ENCODE results near the gene BBC3. TPM values are rescaled to one million over a fixed set of nuclear protein-coding genes. Genes with fewer than 3 reads are reported as not detected.
A peak's percentile ranks its signal among the peaks of the same experiment; 100 is the strongest.

The BBC3 gene
- total RNA-seq, 8 experiments from 2014 or later = 17.4 to 23.6 (median 20.3) TPM

DNA sequence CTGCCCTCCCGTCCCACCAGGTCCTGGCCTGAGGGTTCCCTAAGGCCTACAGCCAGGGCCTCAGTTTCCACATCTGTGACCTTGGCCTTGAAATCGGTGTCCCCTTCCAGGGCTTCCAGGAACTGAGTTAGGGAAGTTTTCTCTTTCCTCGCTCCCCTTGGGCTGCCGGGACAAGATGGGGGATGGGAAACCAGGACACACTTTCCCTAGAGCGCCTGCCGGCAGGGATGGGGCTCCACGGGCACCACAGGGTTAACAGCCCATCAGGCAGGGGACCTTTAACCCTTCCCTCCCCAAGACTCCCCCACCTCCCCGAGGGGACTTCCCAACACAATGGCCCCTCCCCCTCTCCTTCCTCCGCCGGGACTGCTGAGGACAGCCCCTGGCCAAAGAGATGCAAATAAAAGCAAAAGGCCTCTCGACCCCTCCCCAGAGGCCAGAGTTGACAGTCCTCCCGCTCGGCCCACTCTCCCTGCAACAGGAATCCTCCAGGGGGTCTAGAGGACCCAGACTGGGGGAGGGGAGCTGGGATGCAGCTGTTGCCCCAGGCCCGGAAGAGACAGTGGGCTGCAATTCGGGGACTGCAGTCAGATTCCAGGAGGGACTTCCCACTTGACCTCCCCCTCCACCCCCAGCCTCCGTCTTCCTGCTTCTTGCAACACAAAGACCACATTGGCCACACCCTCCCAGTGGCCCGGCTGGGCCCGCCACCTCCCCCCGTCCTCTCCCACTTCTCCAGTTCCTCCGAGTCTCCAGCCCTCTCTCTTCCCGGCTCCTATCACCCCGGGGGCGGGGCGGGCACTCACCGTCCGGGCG, 3.4 kb downstream of the BBC3 start:
- Histone ChIP-seq H3K4me1 (replicated peaks in 1 of 2) (peaks cover 18% of the 10 kb centered on the region in 2 donors), H3K27ac (peak overlapping the region; percentile 81 to 86), H3K4me3 (peak overlapping the region; percentile 56 to 98 (median 85))
- in situ Hi-C loops (cut with MboI; ENCODE audit: low pct_unique_long_range_greater_than_20kb in 2 of 9, low sequenced_read_pairs in 9 of 9, unreplicated experiment in 9 of 9) = loop anchor here in 1 of 9 experiments (25.0 kb wide), 1 partner anchor 90 kb away; the partner anchor contains the start of gene SAE1
- peak; percentile 3 to 50 (median 36) for ATAC-seq (replicated peaks in 6 of 8)
- WGBS, 10 experiments = no CpG with 5 or more reads among the region's 27 CpGs

DNA sequence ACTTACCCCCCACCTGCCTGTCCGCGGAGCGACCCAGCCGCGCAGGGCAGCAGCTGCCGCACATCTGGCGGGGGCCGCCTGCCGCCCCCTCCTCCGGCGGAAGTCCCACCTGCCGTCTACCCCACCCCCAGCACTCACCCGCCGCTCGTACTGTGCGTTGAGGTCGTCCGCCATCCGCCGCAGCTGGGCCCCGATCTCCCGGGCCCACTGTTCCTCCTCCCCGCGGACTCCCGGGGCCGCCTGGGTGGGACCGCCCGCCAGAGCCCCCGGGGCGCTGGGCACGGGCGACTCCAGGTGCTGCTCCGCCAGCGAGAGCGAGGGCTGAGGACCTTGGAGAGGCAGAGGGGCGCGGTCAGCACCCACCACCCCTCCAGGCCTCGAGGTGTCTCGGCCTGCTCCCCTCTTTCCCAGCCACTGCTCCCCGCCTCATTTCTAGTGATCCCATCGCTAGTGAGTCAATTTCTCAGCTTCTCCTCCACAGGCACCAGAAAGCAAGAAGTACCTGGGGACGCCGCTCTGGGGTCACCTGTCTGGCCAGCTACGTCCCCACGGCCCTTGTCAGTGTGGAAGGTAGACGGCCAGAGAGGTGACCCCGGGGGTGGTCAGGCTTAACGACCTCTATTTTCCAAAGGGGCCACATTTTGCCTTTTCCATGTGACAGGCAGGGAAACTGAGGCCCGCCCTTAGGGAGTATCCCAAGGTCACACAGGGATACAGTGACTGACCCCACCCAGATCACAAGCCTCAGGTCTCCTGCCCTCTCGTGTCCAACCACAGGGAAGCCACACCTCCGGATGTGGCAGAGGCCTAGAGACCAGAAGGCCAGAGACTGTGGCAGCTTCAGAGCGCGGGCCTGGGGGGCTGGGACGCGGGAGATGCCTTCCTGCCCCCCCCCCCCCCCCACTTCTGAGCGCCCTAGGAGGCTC, 4.3 kb downstream of the BBC3 start:
- peak overlapping the region; percentile 16 to 87 (median 79) for H3K4me3 ChIP-seq
- H3K27ac ChIP-seq = peak overlapping the region; percentile 81 to 86
- in situ Hi-C loops (cut with MboI; ENCODE audit: low pct_unique_long_range_greater_than_20kb in 2 of 9, low sequenced_read_pairs in 9 of 9, unreplicated experiment in 9 of 9) = loop anchor here in 1 of 9 experiments (25.0 kb wide), 1 partner anchor 89 kb away; the partner anchor contains the start of gene SAE1
- ATAC-seq (replicated peaks in 6 of 8) = peak; percentile 1 to 11 (median 4)
- 20 to 26% methylated on average over 8 to 15 of the region's 56 CpGs; no CpG with 5 or more reads in 8 of the 10 experiments for WGBS, 10 experiments
- H3K4me1 ChIP-seq (replicated peaks in 1 of 2) = peaks cover 15 to 18% of the 10 kb centered on the region in 2 donors

DNA sequence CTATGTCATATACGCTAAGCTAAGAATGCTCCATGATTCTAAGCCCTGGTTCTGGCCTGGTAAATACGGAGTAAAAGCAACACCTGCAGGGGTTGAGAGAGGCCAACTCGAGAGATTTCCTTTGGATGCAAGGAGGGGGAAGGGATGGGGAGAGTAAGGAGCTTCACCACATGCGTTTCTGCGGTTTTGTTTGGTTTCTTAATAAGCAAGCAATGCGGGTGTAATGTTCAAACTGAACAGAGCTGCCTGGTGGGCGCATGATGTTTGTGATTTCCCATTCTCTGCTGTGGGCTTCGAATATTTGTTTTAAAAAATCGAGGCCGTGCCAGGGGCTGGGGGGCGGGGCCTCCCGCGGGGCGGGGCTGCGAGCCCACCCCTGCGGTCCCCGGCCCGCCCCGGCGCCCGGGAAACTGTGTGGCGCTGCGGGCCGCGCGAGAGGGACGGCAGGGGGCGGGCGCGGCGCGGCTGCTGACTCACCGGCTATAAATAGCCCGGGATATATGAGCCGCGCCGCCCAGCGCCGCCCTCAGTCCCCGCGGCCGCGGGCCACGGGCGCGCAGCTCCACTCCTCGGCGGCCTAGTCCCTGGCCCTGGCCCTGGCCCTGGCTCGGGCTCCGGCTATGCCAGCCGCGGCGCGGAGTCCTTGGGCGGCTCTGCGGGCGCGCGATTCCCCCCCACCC, 5.1 kb downstream of the BBC3 start:
- in situ Hi-C loops (cut with MboI; ENCODE audit: low pct_unique_long_range_greater_than_20kb in 2 of 9, low sequenced_read_pairs in 9 of 9, unreplicated experiment in 9 of 9) = loop anchor here in 1 of 9 experiments (25.0 kb wide), 1 partner anchor 89 kb away; the partner anchor contains the start of gene SAE1
- peaks cover 11 to 13% of the 10 kb centered on the region in 2 donors for H3K4me1 ChIP-seq (replicated peaks in 1 of 2)
- H3K4me3 ChIP-seq = peak overlapping the region; percentile 16 to 87 (median 79)
- ATAC-seq (replicated peaks in 6 of 8) = peak; percentile 21 to 70 (median 63)
- 7 to 100% (median 28%) methylated on average over 1 to 7 of the region's 59 CpGs; no CpG with 5 or more reads in 1 of the 10 experiments for WGBS, 10 experiments
- H3K27ac ChIP-seq = peak overlapping the region; percentile 81 to 86

DNA sequence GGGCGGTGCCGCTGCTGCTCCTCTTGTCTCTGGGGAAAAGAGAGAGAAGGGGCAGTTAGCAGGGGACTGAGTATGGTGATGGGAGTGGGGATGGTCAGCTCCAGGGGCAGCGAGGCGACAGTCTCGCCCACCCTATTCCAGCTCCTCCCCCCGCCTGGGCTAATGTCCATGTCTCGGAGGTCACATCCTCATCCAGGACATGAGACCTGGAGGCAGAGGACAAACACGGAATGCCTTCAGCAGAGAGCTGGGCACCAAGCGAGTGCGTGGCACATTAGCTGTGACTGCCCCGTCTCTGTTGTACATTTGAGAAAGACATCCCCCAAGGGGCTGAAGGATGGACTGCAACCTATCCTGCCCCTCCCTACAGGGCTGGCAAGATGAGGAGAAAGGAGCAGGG, 9.1 kb downstream of the BBC3 start:
- Histone ChIP-seq H3K27ac (no peak overlapping the region), H3K4me3 (no peak overlapping the region), H3K4me1 (replicated peaks in 1 of 2) (peaks cover 10 to 11% of the 10 kb centered on the region in 2 donors)
- no peak for ATAC-seq (replicated peaks in 6 of 8)
- WGBS, 10 experiments = 80 to 100% (median 96%) methylated on average over 1 to 5 of the region's 11 CpGs; no CpG with 5 or more reads in 6 of the 10 experiments
- in situ Hi-C loops (cut with MboI; ENCODE audit: low pct_unique_long_range_greater_than_20kb in 2 of 9, low sequenced_read_pairs in 9 of 9, unreplicated experiment in 9 of 9) = no loop called here

DNA sequence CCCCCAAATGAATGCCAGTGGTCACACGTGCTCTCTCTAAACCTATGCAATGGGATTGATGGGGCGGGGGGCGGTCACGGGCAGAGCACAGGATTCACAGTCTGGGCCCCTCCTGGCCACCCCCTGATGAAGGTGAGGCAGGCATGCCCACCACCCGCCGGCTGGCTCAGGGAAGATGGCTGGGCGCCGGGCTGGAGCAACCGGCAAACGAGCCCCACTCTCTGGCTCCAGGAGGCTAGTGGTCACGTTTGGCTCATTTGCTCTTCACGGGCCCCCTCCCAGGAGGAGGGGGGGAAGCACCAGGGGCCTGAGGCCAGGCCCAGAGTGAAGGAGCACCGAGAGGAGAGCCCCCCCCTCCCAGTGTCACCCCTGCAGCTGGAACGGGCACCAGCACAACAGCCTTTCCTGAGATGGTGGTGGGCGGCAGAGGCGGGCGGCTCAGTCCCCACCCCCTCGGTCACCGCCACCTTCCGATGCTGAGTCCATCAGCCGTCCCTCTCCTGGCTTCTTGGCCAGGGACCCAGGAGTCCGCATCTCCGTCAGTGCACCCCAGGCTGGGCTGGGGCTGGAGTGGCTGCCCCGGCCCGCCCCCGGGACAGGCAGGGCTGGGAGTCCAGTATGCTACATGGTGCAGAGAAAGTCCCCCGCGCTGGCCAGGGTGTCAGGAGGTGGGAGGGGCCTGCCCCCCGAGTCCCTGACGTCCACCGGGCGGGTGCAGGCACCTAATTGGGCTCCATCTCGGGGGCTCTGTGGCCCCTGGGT, 9.7 kb downstream of the BBC3 start:
- Histone ChIP-seq H3K27ac (no peak overlapping the region), H3K4me3 (no peak overlapping the region), H3K4me1 (replicated peaks in 1 of 2) (peaks cover 5 to 6% of the 10 kb centered on the region in 2 donors)
- 40 to 80% (median 54%) methylated on average over 1 to 4 of the region's 33 CpGs; no CpG with 5 or more reads in 6 of the 10 experiments for WGBS, 10 experiments
- in situ Hi-C loops (cut with MboI; ENCODE audit: low pct_unique_long_range_greater_than_20kb in 2 of 9, low sequenced_read_pairs in 9 of 9, unreplicated experiment in 9 of 9) = no loop called here
- ATAC-seq (replicated peaks in 6 of 8) = no peak

DNA sequence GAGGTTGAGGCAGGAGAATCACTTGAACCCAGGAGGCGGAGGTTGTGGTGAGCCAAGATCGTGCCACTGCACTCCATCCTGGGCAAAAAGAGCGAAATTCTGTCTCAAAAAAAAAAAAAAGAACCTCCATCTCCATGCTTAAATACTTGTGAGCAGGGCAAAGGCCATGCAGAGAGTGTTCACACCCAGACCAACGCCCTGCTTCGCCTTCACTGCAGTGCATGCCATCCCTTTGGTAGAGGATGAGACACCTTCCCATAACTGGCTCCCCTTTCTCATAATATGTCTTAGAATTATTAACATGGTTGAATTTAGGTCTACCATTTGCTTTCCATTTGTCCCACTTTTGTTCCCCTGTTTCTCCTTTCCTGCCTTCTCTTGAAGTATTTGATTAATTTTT, 15.4 kb downstream of the BBC3 start:
- WGBS, 10 experiments = 40 to 94% (median 81%) methylated on average over 2 to 5 of the region's 5 CpGs; no CpG with 5 or more reads in 3 of the 10 experiments
- H3K27ac ChIP-seq = no peak overlapping the region

DNA sequence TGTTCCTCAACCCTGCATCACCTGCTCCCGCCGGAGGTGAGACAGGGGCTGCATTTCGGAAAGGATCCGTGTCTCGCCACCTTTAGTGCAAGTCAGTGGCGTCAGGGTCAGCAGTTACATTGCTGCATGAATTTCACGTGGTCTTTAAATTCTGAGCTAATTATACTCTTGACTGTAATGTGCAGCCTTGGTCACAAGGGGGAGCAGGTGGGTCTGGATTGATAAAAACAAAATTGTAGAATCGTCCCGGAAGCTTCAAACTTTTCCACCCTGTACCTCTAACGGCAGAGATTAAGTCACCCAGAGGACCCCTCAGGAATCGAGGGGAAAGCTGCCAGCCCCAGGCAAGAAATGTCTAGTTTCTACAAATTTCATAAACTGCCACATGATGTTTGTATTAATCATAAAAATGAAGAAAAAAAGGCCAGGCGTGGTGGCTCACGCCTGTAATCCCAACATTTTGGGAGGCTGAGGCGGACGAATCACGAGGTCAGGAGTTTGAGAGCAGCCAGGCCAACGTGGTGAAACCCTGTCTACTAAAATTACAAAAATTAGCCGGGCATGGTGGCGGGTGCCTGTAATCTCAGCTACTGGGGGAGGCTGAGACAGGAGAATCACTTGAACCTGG, 20.2 kb downstream of the BBC3 start:
- Histone ChIP-seq H3K4me1 (replicated peaks in 1 of 2) (peaks cover 6 to 17% of the 10 kb centered on the region in 2 donors), H3K4me3 (no peak overlapping the region), H3K27ac (peak overlapping the region; percentile 59 to 67)
- 0 to 51% (median 32%) methylated on average over 1 to 13 of the region's 19 CpGs; no CpG with 5 or more reads in 2 of the 10 experiments for WGBS, 10 experiments
- ATAC-seq (replicated peaks in 6 of 8) = peak; percentile 52 to 72 (median 62)
- in situ Hi-C loops (cut with MboI; ENCODE audit: low pct_unique_long_range_greater_than_20kb in 2 of 9, low sequenced_read_pairs in 9 of 9, unreplicated experiment in 9 of 9) = no loop called here

More for the DNA sequence above, 15.4 kb downstream of the BBC3 start:
- peak in 1 of 8 experiments; percentile 12 for ATAC-seq (replicated peaks in 6 of 8)
- H3K4me3 ChIP-seq = no peak overlapping the region
- H3K4me1 ChIP-seq (replicated peaks in 1 of 2) = peaks cover under 1 to 4% of the 10 kb centered on the region in 2 donors
- in situ Hi-C loops (cut with MboI; ENCODE audit: low pct_unique_long_range_greater_than_20kb in 2 of 9, low sequenced_read_pairs in 9 of 9, unreplicated experiment in 9 of 9) = no loop called here

DNA sequence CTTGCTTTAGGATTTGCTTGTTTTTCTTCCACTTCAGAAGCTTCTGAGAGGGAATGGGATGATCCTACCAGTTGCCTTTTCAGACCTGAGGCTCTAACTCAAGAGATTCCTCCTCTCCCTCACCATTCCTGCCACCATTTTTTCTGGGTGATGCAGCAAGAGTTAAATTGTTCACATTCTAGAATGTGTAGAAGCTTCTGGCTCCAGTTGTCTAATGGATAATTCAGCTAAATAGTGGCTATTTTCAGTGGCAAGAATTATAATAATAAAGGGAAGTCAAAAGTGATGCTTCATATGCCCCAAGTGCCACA, 20.9 kb downstream of the BBC3 start:
- ATAC-seq (replicated peaks in 6 of 8) = no peak
- peaks cover 6 to 17% of the 10 kb centered on the region in 2 donors for H3K4me1 ChIP-seq (replicated peaks in 1 of 2)
- peak overlapping the region; percentile 59 to 67 for H3K27ac ChIP-seq
- in situ Hi-C loops (cut with MboI; ENCODE audit: low pct_unique_long_range_greater_than_20kb in 2 of 9, low sequenced_read_pairs in 9 of 9, unreplicated experiment in 9 of 9) = no loop called here
- H3K4me3 ChIP-seq = no peak overlapping the region

DNA sequence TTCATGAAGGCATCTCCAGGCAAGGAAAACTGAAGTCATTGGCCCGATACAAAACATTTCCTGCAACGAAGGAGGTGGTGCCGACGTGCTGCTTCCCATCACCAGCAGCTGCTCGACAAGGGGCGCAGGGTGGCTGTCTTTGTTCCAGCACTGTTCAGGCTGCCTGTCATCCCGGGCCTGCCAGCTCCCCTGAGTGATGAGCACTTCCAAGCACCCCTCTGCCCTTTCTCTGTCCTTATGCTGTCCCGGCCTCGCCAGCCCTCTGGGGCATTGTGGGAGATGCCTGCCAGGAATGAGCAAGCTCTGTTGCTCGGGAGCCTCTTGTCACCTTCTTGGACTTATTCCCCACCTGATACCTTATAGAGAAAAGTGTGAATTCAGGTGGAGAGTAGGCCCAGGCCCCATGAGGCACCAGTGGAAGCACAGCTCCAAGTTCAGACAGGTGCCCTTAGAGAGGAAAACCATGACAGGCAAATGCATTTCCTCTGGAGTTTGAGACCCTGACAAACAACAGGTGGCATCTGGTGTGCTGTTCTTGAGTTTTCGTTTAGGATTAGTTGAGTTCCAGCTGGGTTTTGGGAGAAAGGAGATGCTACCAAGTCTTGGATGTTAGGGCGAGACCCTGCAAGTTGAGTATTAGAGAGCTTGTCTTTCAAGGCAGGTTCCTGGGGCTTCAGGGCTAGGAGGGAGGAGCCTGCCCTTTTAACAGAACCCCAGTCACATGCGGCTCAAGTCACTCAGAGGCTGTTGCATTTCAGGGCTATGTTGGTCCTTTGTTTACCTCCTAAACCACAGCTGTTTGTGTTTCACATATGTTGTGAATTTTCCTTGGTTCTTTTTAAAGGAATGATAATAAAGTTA, 21.4 kb downstream of the BBC3 start:
- peaks cover 6 to 17% of the 10 kb centered on the region in 2 donors for H3K4me1 ChIP-seq (replicated peaks in 1 of 2)
- WGBS, 10 experiments = 0 to 80% (median 53%) methylated on average over 1 to 10 of the region's 13 CpGs; no CpG with 5 or more reads in 2 of the 10 experiments
- in situ Hi-C loops (cut with MboI; ENCODE audit: low pct_unique_long_range_greater_than_20kb in 2 of 9, low sequenced_read_pairs in 9 of 9, unreplicated experiment in 9 of 9) = no loop called here
- no peak overlapping the region for H3K4me3 ChIP-seq
- H3K27ac ChIP-seq = no peak overlapping the region
- peak in 5 of 8 experiments; percentile 72 to 82 (median 78) for ATAC-seq (replicated peaks in 6 of 8)

DNA sequence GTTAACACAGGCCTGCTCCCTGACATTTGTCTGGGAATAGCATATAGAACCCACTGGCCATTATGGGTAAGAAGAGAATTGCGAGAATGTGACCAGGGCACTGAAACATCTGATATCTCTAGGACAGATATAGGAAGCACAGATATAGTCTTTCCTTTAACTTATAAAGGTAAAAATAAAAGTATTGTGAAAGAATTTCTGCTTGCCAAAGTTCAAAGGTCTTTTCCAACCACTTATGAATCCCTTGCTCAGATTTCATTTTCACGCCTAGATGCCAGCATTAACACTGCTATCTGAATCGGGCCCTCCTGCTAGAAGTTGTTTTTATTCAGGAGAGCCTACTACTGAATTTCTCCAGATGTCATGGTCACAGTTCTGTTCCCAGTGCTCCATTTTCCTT, 27.7 kb downstream of the BBC3 start:
- Histone ChIP-seq H3K4me1 (replicated peaks in 1 of 2) (no peaks in the 10 kb centered on the region), H3K27ac (no peak overlapping the region), H3K4me3 (no peak overlapping the region)
- 69 to 100% (median 91%) methylated on average over 1 to 3 of the region's 3 CpGs; no CpG with 5 or more reads in 2 of the 10 experiments for WGBS, 10 experiments
- in situ Hi-C loops (cut with MboI; ENCODE audit: low pct_unique_long_range_greater_than_20kb in 2 of 9, low sequenced_read_pairs in 9 of 9, unreplicated experiment in 9 of 9) = no loop called here
- ATAC-seq (replicated peaks in 6 of 8) = no peak

DNA sequence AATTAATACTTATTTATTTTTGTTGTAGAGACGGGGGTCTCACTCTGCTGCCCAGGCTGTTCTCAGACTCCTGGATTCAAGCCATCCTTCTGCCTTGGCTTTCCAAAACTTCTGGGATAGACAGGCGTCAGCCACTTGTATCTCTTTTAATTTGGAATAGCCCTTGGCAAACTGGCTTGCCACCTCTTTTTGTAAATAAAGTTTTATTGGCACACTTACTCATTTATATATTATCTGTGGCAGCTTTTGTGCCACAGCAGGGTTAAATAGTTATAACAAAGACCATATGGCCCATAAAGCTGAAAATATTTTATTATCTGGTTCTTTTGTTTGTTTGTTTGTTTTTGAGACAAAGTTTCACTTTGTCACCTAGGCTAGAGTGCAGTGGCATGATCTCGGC, 30.5 kb downstream of the BBC3 start:
- Histone ChIP-seq H3K4me1 (replicated peaks in 1 of 2) (no peaks in the 10 kb centered on the region), H3K4me3 (no peak overlapping the region), H3K27ac (no peak overlapping the region)
- WGBS, 10 experiments = 0 to 100% (median 78%) methylated on average over 1 to 3 of the region's 3 CpGs; no CpG with 5 or more reads in 1 of the 10 experiments
- ATAC-seq (replicated peaks in 6 of 8) = no peak
- in situ Hi-C loops (cut with MboI; ENCODE audit: low pct_unique_long_range_greater_than_20kb in 2 of 9, low sequenced_read_pairs in 9 of 9, unreplicated experiment in 9 of 9) = no loop called here

All from motor neuron (in vitro differentiated cells).